SK-N-SH (cell line): ENCODE results near the gene ELMO2.

Experiments used
- CTCF ChIP-seq: fragments of 200-600 bp; sonication (generic); IDR thresholded peaks from 2 replicates; pipeline ENCODE4 v1.6.1; 2017; ENCODE audit warnings: antibody characterized with exemption, mild to moderate bottlenecking, moderate library complexity
- EP300 ChIP-seq, 2 experiments: IDR thresholded peaks; 2 replicates each; pipeline versions ENCODE4 v1.4.0 to v1.6.1; 2012; ENCODE audit warnings: borderline replicate concordance in 1 of 2, low read depth in 1 of 2, low read length in 1 of 2
- FOSL2 ChIP-seq: IDR thresholded peaks from 2 replicates; pipeline ENCODE4 v1.4.0; 2012; ENCODE audit warnings: low read depth, mild to moderate bottlenecking, moderate library complexity, borderline replicate concordance
- RAD21 ChIP-seq: IDR thresholded peaks from 2 replicates; pipeline ENCODE4 v1.6.1; 2012; ENCODE audit warnings: mild to moderate bottlenecking, low read length
- SIN3A ChIP-seq: IDR thresholded peaks from 2 replicates; pipeline ENCODE4 v1.6.1; 2012; ENCODE audit warnings: low read depth, mild to moderate bottlenecking, low read length, moderate library complexity, borderline replicate concordance
- SMC3 ChIP-seq: IDR thresholded peaks from 2 replicates; pipeline ENCODE4 v1.6.1; 2012; ENCODE audit warnings: low read depth, low read length, improper control_type of control experiment

GRCh38 chr20:46351357-46352058, 54.9 kb downstream of the ELMO2 start:
- TF ChIP-seq CTCF (no peak), SIN3A (no peak), EP300 (IDR thresholded peaks at IDR 0.05; ENCODE audit: borderline replicate concordance in 1 of 2, low read depth in 1 of 2, low read length in 1 of 2) (no peak), SMC3 (no peak), RAD21 (no peak), FOSL2 (no peak)
